ENCODE data around the gene CDC34.

CDC34 gene

GRCh38 chr19:531753-532560, at the start of gene CDC34:
Gene CDC34 (plus strand): TSS chr19:531760. CDS start chr19:531932, 172 bp downstream.
- DNase-seq (ENCODE audit: low read depth in 1 of 2, low spot score in 1 of 2) = no peak

- no peak for DNase-seq (ENCODE audit: low read depth in 1 of 2, low spot score in 1 of 2)
Observed at GRCh38 chr19:482186-483041, 49.1 kb upstream of the CDC34 start.

GRCh38 chr19:483332-484072, 48.1 kb upstream of the CDC34 start:
- no peak for DNase-seq (ENCODE audit: low read depth in 1 of 2, low spot score in 1 of 2)

- no peak for DNase-seq (ENCODE audit: low read depth in 1 of 2, low spot score in 1 of 2)
Observed at GRCh38 chr19:484494-484893, 47.1 kb upstream of the CDC34 start.

- no peak for DNase-seq (ENCODE audit: low read depth in 1 of 2, low spot score in 1 of 2)
Observed at GRCh38 chr19:485077-485476, 46.5 kb upstream of the CDC34 start.

- DNase-seq (ENCODE audit: low read depth in 1 of 2, low spot score in 1 of 2) = no peak
Observed at GRCh38 chr19:485583-486236, 45.9 kb upstream of the CDC34 start.

- DNase-seq (ENCODE audit: low read depth in 1 of 2, low spot score in 1 of 2) = peak; percentile 85 to 87
Observed at GRCh38 chr19:488505-489417, 42.8 kb upstream of the CDC34 start.

- DNase-seq (ENCODE audit: low read depth in 1 of 2, low spot score in 1 of 2) = no peak
Observed at GRCh38 chr19:489418-490196, 42.0 kb upstream of the CDC34 start.

GRCh38 chr19:491146-491741, 40.3 kb upstream of the CDC34 start:
- no peak for DNase-seq (ENCODE audit: low read depth in 1 of 2, low spot score in 1 of 2)

GRCh38 chr19:492091-492531, 39.4 kb upstream of the CDC34 start:
- peak in 1 of 2 donors; percentile 34 for DNase-seq (ENCODE audit: low read depth in 1 of 2, low spot score in 1 of 2)

- DNase-seq (ENCODE audit: low read depth in 1 of 2, low spot score in 1 of 2) = no peak
Observed at GRCh38 chr19:493391-494170, 38.0 kb upstream of the CDC34 start.

GRCh38 chr19:494171-495080, 37.1 kb upstream of the CDC34 start:
- no peak for DNase-seq (ENCODE audit: low read depth in 1 of 2, low spot score in 1 of 2)

GRCh38 chr19:495081-495401, 36.5 kb upstream of the CDC34 start:
- no peak for DNase-seq (ENCODE audit: low read depth in 1 of 2, low spot score in 1 of 2)

- DNase-seq (ENCODE audit: low read depth in 1 of 2, low spot score in 1 of 2) = no peak
Observed at GRCh38 chr19:495402-496111, 36.0 kb upstream of the CDC34 start.

- no peak for DNase-seq (ENCODE audit: low read depth in 1 of 2, low spot score in 1 of 2)
Observed at GRCh38 chr19:496112-496665, 35.4 kb upstream of the CDC34 start, which contains the start of gene MADCAM1. Gene MADCAM1 (plus strand): TSS chr19:496486. CDS start chr19:496500, 14 bp downstream.

- DNase-seq (ENCODE audit: low read depth in 1 of 2, low spot score in 1 of 2) = no peak
Observed at GRCh38 chr19:496986-497385, 34.6 kb upstream of the CDC34 start.

All from activated T-helper 1 cell treated with anti-CD3 and anti-CD28 coated beads, Interleukin-2, amount 50 U/mL, for 16 hours (primary cell).